DND-41 (cell line): ENCODE measurements around the gene SETDB1.

ENCODE experiments used
- ATAC-seq: fragments of 200-7000 bp; cut with Tn5 transposase; 3 replicates; pipeline ENCODE4 v1.9.1; 2021; ENCODE audit warnings: low read depth; ENCODE audit not compliant: insufficient read depth
- DNase-seq: peaks from one replicate; pipeline ENCODE4 v3.0.0-alpha.2; 2020
- H2AFZ ChIP-seq: 2 replicates; pipeline ENCODE4 v1.6.0; 2012; ENCODE audit warnings: low read depth, low read length
- H3K27ac ChIP-seq: 2 replicates; pipeline ENCODE4 v1.5.1; 2012; ENCODE audit warnings: low read length, inconsistent platforms
- H3K27me3 ChIP-seq: fragments of 200-600 bp; sonication (generic); 2 replicates; pipeline ENCODE4 v1.6.0; 2012; ENCODE audit warnings: low read length, mild to moderate bottlenecking, inconsistent platforms; ENCODE audit not compliant: insufficient read depth, poor library complexity
- H3K36me3 ChIP-seq: 2 replicates; pipeline ENCODE4 v1.5.1; 2012; ENCODE audit warnings: low read length, inconsistent platforms; ENCODE audit not compliant: insufficient read depth
- H3K4me1 ChIP-seq: 2 replicates; pipeline ENCODE4 v1.5.1; 2012; ENCODE audit warnings: mild to moderate bottlenecking, low read length; ENCODE audit not compliant: insufficient read depth
- H3K4me2 ChIP-seq: 2 replicates; pipeline ENCODE4 v1.6.0; 2012; ENCODE audit warnings: mild to moderate bottlenecking, moderate library complexity, low read length, inconsistent platforms; ENCODE audit not compliant: insufficient read depth
- H3K4me3 ChIP-seq, 2 experiments: fragments of 200-600 bp in 1 of 2; shearing (Covaris generic) in 1 of 2; 2 replicates each; pipeline ENCODE4 v1.5.1; 2012 to 2016; ENCODE audit warnings: inconsistent platforms in 2 of 2, low read length in 2 of 2, mild to moderate bottlenecking in 2 of 2, low read depth in 1 of 2, moderate library complexity in 1 of 2
- H3K79me2 ChIP-seq: 2 replicates; pipeline ENCODE4 v1.6.0; 2012; ENCODE audit warnings: low read length, inconsistent platforms; ENCODE audit not compliant: insufficient read depth
- H3K9ac ChIP-seq: 2 replicates; pipeline ENCODE4 v1.6.0; 2012; ENCODE audit warnings: low read depth, mild to moderate bottlenecking, inconsistent platforms, low read length, moderate library complexity
- H3K9me3 ChIP-seq: 2 replicates; pipeline ENCODE4 v1.5.1; 2012; ENCODE audit warnings: low read length, moderate library complexity, mild to moderate bottlenecking, inconsistent platforms; ENCODE audit not compliant: insufficient read depth, severe bottlenecking
- H4K20me1 ChIP-seq: 2 replicates; pipeline ENCODE4 v1.6.0; 2012; ENCODE audit warnings: low read length; ENCODE audit not compliant: insufficient read depth
- CTCF ChIP-seq: IDR thresholded peaks from 2 replicates; pipeline ENCODE4 v1.5.1; 2012; ENCODE audit warnings: borderline replicate concordance, low read length, moderate library complexity, mild to moderate bottlenecking; ENCODE audit not compliant: poor library complexity, severe bottlenecking; ENCODE audit errors: extremely low read depth
- EZH2 ChIP-seq: IDR thresholded peaks from 3 replicates; pipeline ENCODE4 v1.6.1; 2012; ENCODE audit warnings: borderline replicate concordance, low read depth, mild to moderate bottlenecking, moderate library complexity, low read length, inconsistent platforms; ENCODE audit not compliant: severe bottlenecking

SETDB1 gene

GRCh38 chr1:150997126-150997872 lies 71.1 kb downstream of the SETDB1 start:
- Histone ChIP-seq H3K9ac (no peak overlapping the region), H3K36me3 (no peaks in the 10 kb centered on the region; the same call in 1 of the 2 replicates), H3K4me2 (no peak overlapping the region), H3K9me3 (no peaks in the 10 kb centered on the region), H4K20me1 (no peaks in the 10 kb centered on the region), H3K79me2 (no peaks in the 10 kb centered on the region), H3K4me1 (peaks cover 9% of the 10 kb centered on the region), H2AFZ (no peak overlapping the region), H3K4me3 (no peak overlapping the region), H3K27ac (no peak overlapping the region), H3K27me3 (no peaks in the 10 kb centered on the region)
- DNase-seq: no peak
- no peak for ATAC-seq
- no peak for TF ChIP-seq CTCF

GRCh38 chr1:150997949-150998348 lies 71.8 kb downstream of the SETDB1 start:
- Histone ChIP-seq H3K27me3 (no peaks in the 10 kb centered on the region), H4K20me1 (no peaks in the 10 kb centered on the region), H3K4me3 (no peak overlapping the region), H3K79me2 (no peaks in the 10 kb centered on the region), H3K9me3 (no peaks in the 10 kb centered on the region), H3K9ac (no peak overlapping the region), H3K36me3 (no peaks in the 10 kb centered on the region; the same call in 1 of the 2 replicates), H3K4me2 (no peak overlapping the region), H3K4me1 (peaks cover 16% of the 10 kb centered on the region), H2AFZ (no peak overlapping the region), H3K27ac (no peak overlapping the region)
- ATAC-seq (no peak), DNase-seq (no peak)
- no peak for TF ChIP-seq EZH2

GRCh38 chr1:150999051-150999674 lies 73.0 kb downstream of the SETDB1 start:
- H4K20me1 ChIP-seq: no peaks in the 10 kb centered on the region
- H3K4me2 ChIP-seq: no peak overlapping the region
- no peak overlapping the region for H3K4me3 ChIP-seq
- H3K9ac ChIP-seq: no peak overlapping the region
- no peaks in the 10 kb centered on the region for H3K9me3 ChIP-seq
- no peaks in the 10 kb centered on the region; the same call in 1 of the 2 replicates for H3K36me3 ChIP-seq
- peaks cover 24% of the 10 kb centered on the region for H3K4me1 ChIP-seq
- no peaks in the 10 kb centered on the region for H3K79me2 ChIP-seq
- no peak overlapping the region for H2AFZ ChIP-seq
- ATAC-seq (no peak), DNase-seq (no peak)
- no peak for TF ChIP-seq EZH2
- TF ChIP-seq CTCF: no peak
- H3K27me3 ChIP-seq: no peaks in the 10 kb centered on the region
- H3K27ac ChIP-seq: no peak overlapping the region

- no peak overlapping the region for H3K9ac ChIP-seq
- H3K4me1 ChIP-seq: peaks cover 30% of the 10 kb centered on the region
- no peaks in the 10 kb centered on the region for H3K9me3 ChIP-seq
- no peaks in the 10 kb centered on the region for H3K27me3 ChIP-seq
- no peak overlapping the region for H3K27ac ChIP-seq
- TF ChIP-seq EZH2 (no peak), CTCF (no peak)
- H2AFZ ChIP-seq: no peak overlapping the region
- ATAC-seq (no peak), DNase-seq (no peak)
- no peak overlapping the region for H3K4me3 ChIP-seq
- H3K79me2 ChIP-seq: no peaks in the 10 kb centered on the region
- H3K36me3 ChIP-seq: no peaks in the 10 kb centered on the region; the same call in 1 of the 2 replicates
- no peaks in the 10 kb centered on the region for H4K20me1 ChIP-seq
- no peak overlapping the region for H3K4me2 ChIP-seq
These were observed 73.8 kb downstream of the SETDB1 start for GRCh38 chr1:150999926-151000325.
